HEK293 (cell line): Measurements from ENCODE around the gene CAPN8.
A peak's percentile ranks its signal among the peaks of the same experiment; 100 is the strongest.

Experiments
- EGR2 ChIP-seq: fragments of 450-650 bp; formaldehyde crosslinking; IDR thresholded peaks from 2 replicates; pipeline ENCODE4 v1.5.1; 2016; ENCODE audit warnings: low read depth, missing biosample characterization, missing genetic modification characterization
- ZBTB1 ChIP-seq: fragments of 450-650 bp; formaldehyde crosslinking; IDR thresholded peaks from 2 replicates; pipeline ENCODE4 v1.5.1; 2016; ENCODE audit warnings: missing biosample characterization, missing genetic modification characterization
- ZFP3 ChIP-seq: fragments of 450-650 bp; formaldehyde crosslinking; IDR thresholded peaks from 2 replicates; pipeline ENCODE4 v1.5.1; 2016; ENCODE audit warnings: low read depth, missing biosample characterization, missing genetic modification characterization
- ZIC2 ChIP-seq: fragments of 450-650 bp; formaldehyde crosslinking; IDR thresholded peaks from 2 replicates; pipeline ENCODE4 v1.5.1; 2016; ENCODE audit warnings: missing biosample characterization, missing genetic modification characterization
- ZNF112 ChIP-seq: fragments of 450-650 bp; formaldehyde crosslinking; IDR thresholded peaks from 2 replicates; pipeline ENCODE4 v1.5.0; 2017; ENCODE audit warnings: missing biosample characterization, missing genetic modification characterization
- ZNF174 ChIP-seq: fragments of 450-650 bp; formaldehyde crosslinking; IDR thresholded peaks from 2 replicates; pipeline ENCODE4 v1.5.0; 2017; ENCODE audit warnings: missing biosample characterization, mild to moderate bottlenecking, missing genetic modification characterization
- ZNF426 ChIP-seq: fragments of 450-650 bp; formaldehyde crosslinking; IDR thresholded peaks from 2 replicates; pipeline ENCODE4 v1.5.1; 2017; ENCODE audit warnings: missing biosample characterization, missing genetic modification characterization, mild to moderate bottlenecking, inconsistent platforms, moderate library complexity
- ZNF544 ChIP-seq: fragments of 450-650 bp; formaldehyde crosslinking; IDR thresholded peaks from 2 replicates; pipeline ENCODE4 v1.5.0; 2017; ENCODE audit warnings: missing biosample characterization, missing genetic modification characterization
- ZNF558 ChIP-seq: fragments of 450-650 bp; formaldehyde crosslinking; IDR thresholded peaks from 2 replicates; pipeline ENCODE4 v1.5.1; 2016; ENCODE audit warnings: missing biosample characterization, missing genetic modification characterization
- ZNF560 ChIP-seq: fragments of 450-650 bp; formaldehyde crosslinking; IDR thresholded peaks from 2 replicates; pipeline ENCODE4 v1.5.1; 2017; ENCODE audit warnings: missing biosample characterization, missing genetic modification characterization, borderline replicate concordance
- ZNF791 ChIP-seq: fragments of 450-650 bp; formaldehyde crosslinking; IDR thresholded peaks from 2 replicates; pipeline ENCODE4 v1.5.1; 2016; ENCODE audit warnings: missing biosample characterization, missing genetic modification characterization
- TF ChIP-seq, protein P1 (sequence below): fragments of 450-650 bp; formaldehyde crosslinking; conservative IDR thresholded peaks from 2 replicates; pipeline ENCODE4 v1.5.1; 2016; ENCODE audit warnings: low read depth, missing biosample characterization, missing genetic modification characterization
- TF ChIP-seq, protein P2 (sequence below): fragments of 450-650 bp; IDR thresholded peaks from 2 replicates; pipeline ENCODE4 v1.5.1; 2018; ENCODE audit warnings: missing biosample characterization, mild to moderate bottlenecking, missing genetic modification characterization
- TF ChIP-seq, protein P3 (sequence below): fragments of 450-650 bp; formaldehyde crosslinking; IDR thresholded peaks from 2 replicates; pipeline ENCODE4 v1.5.1; 2016; ENCODE audit warnings: missing biosample characterization, missing genetic modification characterization
- TF ChIP-seq, protein P4 (sequence below): fragments of 450-650 bp; IDR thresholded peaks from 2 replicates; pipeline ENCODE4 v1.5.1; 2018; ENCODE audit warnings: missing biosample characterization, missing genetic modification characterization
- TF ChIP-seq, protein P5 (sequence below): fragments of 450-650 bp; formaldehyde crosslinking; IDR thresholded peaks from 2 replicates; pipeline ENCODE4; 2016; ENCODE audit warnings: missing biosample characterization, missing genetic modification characterization
- TF ChIP-seq, protein P6 (sequence below): fragments of 450-650 bp; formaldehyde crosslinking; IDR thresholded peaks from 2 replicates; pipeline ENCODE4 v1.5.1; 2017; ENCODE audit warnings: missing biosample characterization, missing genetic modification characterization
- TF ChIP-seq, protein P7 (sequence below): fragments of 450-650 bp; formaldehyde crosslinking; IDR thresholded peaks from 2 replicates; pipeline ENCODE4 v1.5.1; 2016; ENCODE audit warnings: missing biosample characterization, missing genetic modification characterization

Gene CAPN8

DNA sequence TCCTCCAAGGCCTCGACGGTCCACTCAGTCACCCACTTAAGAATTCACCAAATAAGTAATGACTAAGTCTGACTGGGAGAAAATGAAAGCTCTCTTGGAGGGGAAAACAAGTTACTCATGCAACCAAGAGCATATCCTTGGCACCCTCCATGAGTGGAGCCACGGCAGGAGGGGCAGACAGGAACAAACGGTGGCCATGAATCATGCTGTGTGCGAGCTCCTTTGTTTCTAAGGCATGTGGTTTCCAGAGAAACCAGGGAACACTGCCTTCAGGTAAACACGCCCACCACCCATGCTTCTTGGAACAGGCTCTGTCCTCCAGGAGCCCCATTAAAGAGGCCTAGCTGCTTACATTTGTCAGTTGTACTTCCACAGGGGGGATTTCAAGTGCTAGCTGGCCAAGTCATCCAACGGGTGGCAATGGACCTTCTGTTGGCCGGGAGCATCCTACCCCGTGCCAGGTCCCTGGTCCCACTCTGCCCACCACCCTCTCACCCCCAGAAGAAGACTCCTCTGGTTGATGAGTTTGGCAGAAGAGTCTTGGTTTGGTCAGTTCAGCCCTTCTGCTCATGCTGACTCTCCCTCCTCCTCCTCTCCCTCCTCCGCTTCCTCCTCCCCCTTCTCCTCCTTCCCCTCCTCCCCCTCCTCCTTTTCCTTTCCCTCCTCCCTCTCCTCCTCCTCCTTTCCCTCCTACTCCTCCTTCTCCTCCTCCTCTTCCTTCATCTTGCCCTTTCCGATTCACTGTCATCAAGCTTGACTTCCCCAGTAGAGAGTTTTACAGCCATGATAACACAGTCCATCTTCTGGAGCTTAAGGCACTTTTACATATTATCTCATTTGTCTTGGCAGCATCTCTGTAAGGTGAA lies 164.7 kb downstream of the CAPN8 start (continued):
- no peak for TF ChIP-seq ZNF791 (tag by site-specific recombination)
- TF ChIP-seq, protein P1, sequence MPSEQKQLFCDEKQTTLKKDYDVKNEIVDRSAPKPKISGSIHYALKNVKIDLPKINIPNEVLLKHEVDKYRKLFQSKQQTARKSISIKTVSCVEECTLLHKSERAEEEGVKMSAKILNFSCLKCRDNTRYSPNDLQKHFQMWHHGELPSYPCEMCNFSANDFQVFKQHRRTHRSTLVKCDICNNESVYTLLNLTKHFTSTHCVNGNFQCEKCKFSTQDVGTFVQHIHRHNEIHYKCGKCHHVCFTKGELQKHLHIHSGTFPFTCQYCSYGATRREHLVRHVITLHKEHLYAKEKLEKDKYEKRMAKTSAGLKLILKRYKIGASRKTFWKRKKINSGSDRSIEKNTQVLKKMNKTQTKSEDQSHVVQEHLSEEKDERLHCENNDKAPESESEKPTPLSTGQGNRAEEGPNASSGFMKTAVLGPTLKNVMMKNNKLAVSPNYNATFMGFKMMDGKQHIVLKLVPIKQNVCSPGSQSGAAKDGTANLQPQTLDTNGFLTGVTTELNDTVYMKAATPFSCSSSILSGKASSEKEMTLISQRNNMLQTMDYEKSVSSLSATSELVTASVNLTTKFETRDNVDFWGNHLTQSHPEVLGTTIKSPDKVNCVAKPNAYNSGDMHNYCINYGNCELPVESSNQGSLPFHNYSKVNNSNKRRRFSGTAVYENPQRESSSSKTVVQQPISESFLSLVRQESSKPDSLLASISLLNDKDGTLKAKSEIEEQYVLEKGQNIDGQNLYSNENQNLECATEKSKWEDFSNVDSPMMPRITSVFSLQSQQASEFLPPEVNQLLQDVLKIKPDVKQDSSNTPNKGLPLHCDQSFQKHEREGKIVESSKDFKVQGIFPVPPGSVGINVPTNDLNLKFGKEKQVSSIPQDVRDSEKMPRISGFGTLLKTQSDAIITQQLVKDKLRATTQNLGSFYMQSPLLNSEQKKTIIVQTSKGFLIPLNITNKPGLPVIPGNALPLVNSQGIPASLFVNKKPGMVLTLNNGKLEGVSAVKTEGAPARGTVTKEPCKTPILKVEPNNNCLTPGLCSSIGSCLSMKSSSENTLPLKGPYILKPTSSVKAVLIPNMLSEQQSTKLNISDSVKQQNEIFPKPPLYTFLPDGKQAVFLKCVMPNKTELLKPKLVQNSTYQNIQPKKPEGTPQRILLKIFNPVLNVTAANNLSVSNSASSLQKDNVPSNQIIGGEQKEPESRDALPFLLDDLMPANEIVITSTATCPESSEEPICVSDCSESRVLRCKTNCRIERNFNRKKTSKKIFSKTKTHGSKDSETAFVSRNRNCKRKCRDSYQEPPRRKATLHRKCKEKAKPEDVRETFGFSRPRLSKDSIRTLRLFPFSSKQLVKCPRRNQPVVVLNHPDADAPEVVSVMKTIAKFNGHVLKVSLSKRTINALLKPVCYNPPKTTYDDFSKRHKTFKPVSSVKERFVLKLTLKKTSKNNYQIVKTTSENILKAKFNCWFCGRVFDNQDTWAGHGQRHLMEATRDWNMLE (tag by site-specific recombination): no peak
- TF ChIP-seq, protein P2, sequence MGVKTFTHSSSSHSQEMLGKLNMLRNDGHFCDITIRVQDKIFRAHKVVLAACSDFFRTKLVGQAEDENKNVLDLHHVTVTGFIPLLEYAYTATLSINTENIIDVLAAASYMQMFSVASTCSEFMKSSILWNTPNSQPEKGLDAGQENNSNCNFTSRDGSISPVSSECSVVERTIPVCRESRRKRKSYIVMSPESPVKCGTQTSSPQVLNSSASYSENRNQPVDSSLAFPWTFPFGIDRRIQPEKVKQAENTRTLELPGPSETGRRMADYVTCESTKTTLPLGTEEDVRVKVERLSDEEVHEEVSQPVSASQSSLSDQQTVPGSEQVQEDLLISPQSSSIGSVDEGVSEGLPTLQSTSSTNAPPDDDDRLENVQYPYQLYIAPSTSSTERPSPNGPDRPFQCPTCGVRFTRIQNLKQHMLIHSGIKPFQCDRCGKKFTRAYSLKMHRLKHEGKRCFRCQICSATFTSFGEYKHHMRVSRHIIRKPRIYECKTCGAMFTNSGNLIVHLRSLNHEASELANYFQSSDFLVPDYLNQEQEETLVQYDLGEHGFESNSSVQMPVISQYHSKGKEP: no peak
- TF ChIP-seq, protein P3, sequence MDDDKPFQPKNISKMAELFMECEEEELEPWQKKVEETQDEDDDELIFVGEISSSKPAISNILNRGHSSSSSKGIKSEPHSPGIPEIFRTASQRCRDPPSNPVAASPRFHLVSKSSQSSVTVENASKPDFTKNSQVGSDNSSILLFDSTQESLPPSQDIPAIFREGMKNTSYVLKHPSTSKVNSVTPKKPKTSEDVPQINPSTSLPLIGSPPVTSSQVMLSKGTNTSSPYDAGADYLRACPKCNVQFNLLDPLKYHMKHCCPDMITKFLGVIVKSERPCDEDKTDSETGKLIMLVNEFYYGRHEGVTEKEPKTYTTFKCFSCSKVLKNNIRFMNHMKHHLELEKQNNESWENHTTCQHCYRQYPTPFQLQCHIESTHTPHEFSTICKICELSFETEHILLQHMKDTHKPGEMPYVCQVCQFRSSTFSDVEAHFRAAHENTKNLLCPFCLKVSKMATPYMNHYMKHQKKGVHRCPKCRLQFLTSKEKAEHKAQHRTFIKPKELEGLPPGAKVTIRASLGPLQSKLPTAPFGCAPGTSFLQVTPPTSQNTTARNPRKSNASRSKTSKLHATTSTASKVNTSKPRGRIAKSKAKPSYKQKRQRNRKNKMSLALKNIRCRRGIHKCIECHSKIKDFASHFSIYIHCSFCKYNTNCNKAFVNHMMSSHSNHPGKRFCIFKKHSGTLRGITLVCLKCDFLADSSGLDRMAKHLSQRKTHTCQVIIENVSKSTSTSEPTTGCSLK: no peak
- TF ChIP-seq ZNF558: no peak
- TF ChIP-seq ZNF560 (tag by site-specific recombination): no peak
- TF ChIP-seq, protein P4, sequence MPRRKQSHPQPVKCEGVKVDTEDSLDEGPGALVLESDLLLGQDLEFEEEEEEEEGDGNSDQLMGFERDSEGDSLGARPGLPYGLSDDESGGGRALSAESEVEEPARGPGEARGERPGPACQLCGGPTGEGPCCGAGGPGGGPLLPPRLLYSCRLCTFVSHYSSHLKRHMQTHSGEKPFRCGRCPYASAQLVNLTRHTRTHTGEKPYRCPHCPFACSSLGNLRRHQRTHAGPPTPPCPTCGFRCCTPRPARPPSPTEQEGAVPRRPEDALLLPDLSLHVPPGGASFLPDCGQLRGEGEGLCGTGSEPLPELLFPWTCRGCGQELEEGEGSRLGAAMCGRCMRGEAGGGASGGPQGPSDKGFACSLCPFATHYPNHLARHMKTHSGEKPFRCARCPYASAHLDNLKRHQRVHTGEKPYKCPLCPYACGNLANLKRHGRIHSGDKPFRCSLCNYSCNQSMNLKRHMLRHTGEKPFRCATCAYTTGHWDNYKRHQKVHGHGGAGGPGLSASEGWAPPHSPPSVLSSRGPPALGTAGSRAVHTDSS (tag by site-specific recombination): no peak
- no peak for TF ChIP-seq ZNF544
- TF ChIP-seq, protein P5, sequence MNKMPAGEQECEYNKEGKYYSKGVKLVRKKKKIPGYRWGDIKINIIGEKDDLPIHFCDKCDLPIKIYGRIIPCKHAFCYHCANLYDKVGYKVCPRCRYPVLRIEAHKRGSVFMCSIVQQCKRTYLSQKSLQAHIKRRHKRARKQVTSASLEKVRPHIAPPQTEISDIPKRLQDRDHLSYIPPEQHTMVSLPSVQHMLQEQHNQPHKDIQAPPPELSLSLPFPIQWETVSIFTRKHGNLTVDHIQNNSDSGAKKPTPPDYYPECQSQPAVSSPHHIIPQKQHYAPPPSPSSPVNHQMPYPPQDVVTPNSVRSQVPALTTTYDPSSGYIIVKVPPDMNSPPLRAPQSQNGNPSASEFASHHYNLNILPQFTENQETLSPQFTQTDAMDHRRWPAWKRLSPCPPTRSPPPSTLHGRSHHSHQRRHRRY (tag by site-specific recombination): 0 out of 2 replicates have a peak, but pooled peaks have one; percentile 15
- TF ChIP-seq EGR2 (tag by site-specific recombination): peak; percentile 100
- no peak for TF ChIP-seq ZNF112 (tag by site-specific recombination)
- TF ChIP-seq, protein P6, sequence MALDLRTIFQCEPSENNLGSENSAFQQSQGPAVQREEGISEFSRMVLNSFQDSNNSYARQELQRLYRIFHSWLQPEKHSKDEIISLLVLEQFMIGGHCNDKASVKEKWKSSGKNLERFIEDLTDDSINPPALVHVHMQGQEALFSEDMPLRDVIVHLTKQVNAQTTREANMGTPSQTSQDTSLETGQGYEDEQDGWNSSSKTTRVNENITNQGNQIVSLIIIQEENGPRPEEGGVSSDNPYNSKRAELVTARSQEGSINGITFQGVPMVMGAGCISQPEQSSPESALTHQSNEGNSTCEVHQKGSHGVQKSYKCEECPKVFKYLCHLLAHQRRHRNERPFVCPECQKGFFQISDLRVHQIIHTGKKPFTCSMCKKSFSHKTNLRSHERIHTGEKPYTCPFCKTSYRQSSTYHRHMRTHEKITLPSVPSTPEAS (tag by site-specific recombination): no peak
- TF ChIP-seq ZFP3 (tag by site-specific recombination): no peak
- no peak for TF ChIP-seq ZBTB1 (tag by site-specific recombination)
- TF ChIP-seq ZNF174 (tag by site-specific recombination): no peak
- TF ChIP-seq, protein P7, sequence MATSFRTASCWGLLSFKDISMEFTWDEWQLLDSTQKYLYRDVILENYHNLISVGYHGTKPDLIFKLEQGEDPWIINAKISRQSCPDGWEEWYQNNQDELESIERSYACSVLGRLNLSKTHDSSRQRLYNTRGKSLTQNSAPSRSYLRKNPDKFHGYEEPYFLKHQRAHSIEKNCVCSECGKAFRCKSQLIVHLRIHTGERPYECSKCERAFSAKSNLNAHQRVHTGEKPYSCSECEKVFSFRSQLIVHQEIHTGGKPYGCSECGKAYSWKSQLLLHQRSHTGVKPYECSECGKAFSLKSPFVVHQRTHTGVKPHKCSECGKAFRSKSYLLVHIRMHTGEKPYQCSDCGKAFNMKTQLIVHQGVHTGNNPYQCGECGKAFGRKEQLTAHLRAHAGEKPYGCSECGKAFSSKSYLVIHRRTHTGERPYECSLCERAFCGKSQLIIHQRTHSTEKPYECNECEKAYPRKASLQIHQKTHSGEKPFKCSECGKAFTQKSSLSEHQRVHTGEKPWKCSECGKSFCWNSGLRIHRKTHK (tag by site-specific recombination): no peak
- TF ChIP-seq ZNF426 (tag by site-specific recombination): no peak
- TF ChIP-seq ZIC2 (tag by site-specific recombination): peak; percentile 86
